OCI-LY3 (cell line): Measurements from ENCODE around the gene RPL27.
"Not testable (repeated sequence)": the region's sequence is repeated elsewhere in the genome, so short reads cannot be mapped to it uniquely, and the experiment has no call there.

Experiments used
- H2AFZ ChIP-seq: fragments of 200-600, 300-600 bp; shearing (Covaris generic); 2 replicates; pipeline ENCODE4 v1.6.0; 2014; ENCODE audit warnings: antibody characterized with exemption, low read depth, low read length
- H3K27ac ChIP-seq: fragments of 200-600, 300-600 bp; sonication (generic); 2 replicates; pipeline ENCODE4 v1.5.1; 2014; ENCODE audit warnings: mild to moderate bottlenecking, low read length, moderate library complexity, mixed read lengths
- H3K27me3 ChIP-seq: fragments of 200-600, 300-600 bp; sonication (generic); 2 replicates; pipeline ENCODE4 v1.6.1; 2014; ENCODE audit warnings: low read depth, low read length, mixed read lengths
- H3K36me3 ChIP-seq: fragments of 200-600, 300-600 bp; sonication (generic); replicated peaks from 2 replicates; pipeline ENCODE3; 2014; ENCODE audit warnings: low read depth, low read length, mixed read lengths
- H3K4me1 ChIP-seq: fragments of 300-600, 200-600 bp; sonication (generic); 2 replicates; pipeline ENCODE4 v1.6.1; 2014; ENCODE audit warnings: low read length, mixed read lengths
- H3K4me2 ChIP-seq: fragments of 200-600, 300-600 bp; sonication (generic); 2 replicates; pipeline ENCODE4 v1.6.1; 2014; ENCODE audit warnings: low read length, mixed read lengths
- H3K4me3 ChIP-seq: fragments of 300-600, 200-600 bp; sonication (generic); 2 replicates; pipeline ENCODE4 v1.5.1; 2014; ENCODE audit warnings: antibody characterized with exemption, mild to moderate bottlenecking, low read length, moderate library complexity
- H3K79me2 ChIP-seq: fragments of 300-600, 200-600 bp; shearing (Covaris generic); 2 replicates; pipeline ENCODE4 v1.6.1; 2014; ENCODE audit warnings: mild to moderate bottlenecking, low read length, mixed read lengths
- H3K9ac ChIP-seq: fragments of 300-600, 200-600 bp; shearing (Covaris generic); 2 replicates; pipeline ENCODE4 v1.6.0; 2014; ENCODE audit warnings: mild to moderate bottlenecking, low read length, moderate library complexity
- H3K9me3 ChIP-seq: fragments of 200-600, 300-600 bp; shearing (Covaris generic); 2 replicates; pipeline ENCODE4 v1.6.1; 2014; ENCODE audit warnings: low read length, mixed read lengths; ENCODE audit not compliant: insufficient read depth
- H4K20me1 ChIP-seq: fragments of 200-600, 300-600 bp; sonication (generic); 2 replicates; pipeline ENCODE4 v1.6.1; 2016; ENCODE audit warnings: low read length, mixed read lengths; ENCODE audit not compliant: insufficient read depth
- CTCF ChIP-seq: fragments of 200-600, 300-600 bp; sonication (generic); IDR thresholded peaks from 2 replicates; pipeline ENCODE4 v1.5.1; 2014; ENCODE audit warnings: antibody characterized with exemption, low read length, low read depth
- EZH2phosphoT487 ChIP-seq: fragments of 200-600 bp; shearing (Covaris generic); IDR thresholded peaks from 2 replicates; pipeline ENCODE4 v1.6.1; 2018; ENCODE audit warnings: antibody characterized with exemption, mixed run types, low read depth

RPL27 gene

DNA sequence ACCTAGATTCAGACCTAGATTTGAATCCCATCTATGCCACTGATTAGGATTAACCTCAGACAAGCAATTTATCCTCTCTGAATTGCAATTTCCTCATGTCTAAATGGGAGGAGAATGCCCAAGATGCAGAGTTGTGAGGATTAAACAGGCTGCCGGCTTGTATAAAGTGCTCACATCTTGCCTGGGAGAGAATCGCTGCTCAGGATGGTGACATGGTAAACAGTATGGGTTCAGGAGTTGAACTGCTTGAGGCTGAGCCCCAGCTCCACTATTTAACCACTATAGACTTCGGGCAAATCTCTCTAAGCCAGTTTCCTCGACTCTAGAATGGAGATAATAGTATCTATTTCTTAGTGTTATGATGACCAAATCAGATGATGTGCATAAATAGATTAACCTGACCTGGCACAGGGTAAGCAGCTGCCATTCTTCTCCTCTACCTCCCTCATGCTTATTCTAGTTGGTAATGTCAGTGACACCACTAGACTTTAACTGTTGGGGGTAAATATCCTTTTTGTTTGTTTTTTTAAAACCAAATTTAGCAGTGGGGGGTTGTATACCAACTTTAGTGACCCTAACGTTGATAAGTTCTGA is 732 bp upstream of the RPL27 start:
- Histone ChIP-seq H3K27me3 (no peaks in the 10 kb centered on the region), H3K27ac (peak overlapping the region; percentile 57), H3K36me3 (peaks cover 46% of the 10 kb centered on the region), H3K9me3 (no peaks in the 10 kb centered on the region), H3K4me3 (peak overlapping the region; percentile 73), H4K20me1 (peaks cover 13% of the 10 kb centered on the region), H2AFZ (no peak overlapping the region), H3K79me2 (peaks cover 26% of the 10 kb centered on the region), H3K9ac (peak overlapping the region; percentile 56), H3K4me1 (peaks cover 20% of the 10 kb centered on the region), H3K4me2 (peak overlapping the region; percentile 76)
- TF ChIP-seq CTCF, result no peak
- no peak for TF ChIP-seq EZH2phosphoT487

- Histone ChIP-seq H3K79me2 (peaks cover 26% of the 10 kb centered on the region), H2AFZ (no peak overlapping the region), H3K9me3 (no peaks in the 10 kb centered on the region), H3K4me2 (peak overlapping the region; percentile 82), H3K27ac (peak overlapping the region; percentile 61), H3K27me3 (no peaks in the 10 kb centered on the region), H3K9ac (peak overlapping the region; percentile 98), H3K4me1 (peaks cover 20% of the 10 kb centered on the region), H3K4me3 (peak overlapping the region; percentile 99), H4K20me1 (peaks cover 13% of the 10 kb centered on the region), H3K36me3 (peaks cover 44% of the 10 kb centered on the region)
- TF ChIP-seq EZH2phosphoT487 (no peak), CTCF (no peak)
These were observed 845 bp downstream of the RPL27 start for GRCh38 chr17:42999003-42999525.

- H3K4me3 ChIP-seq, H2AFZ ChIP-seq, H3K9me3 ChIP-seq, H3K27ac ChIP-seq, H3K9ac ChIP-seq, H3K27me3 ChIP-seq, H3K4me2 ChIP-seq: not testable (repeated sequence)
- H3K36me3 ChIP-seq, result peaks cover 36% of the 10 kb centered on the region
- peaks cover 13% of the 10 kb centered on the region for H4K20me1 ChIP-seq
- H3K79me2 ChIP-seq, result peaks cover 26% of the 10 kb centered on the region
- H3K4me1 ChIP-seq, result peaks cover 20% of the 10 kb centered on the region
These were observed 2.7 kb downstream of the RPL27 start for GRCh38 chr17:43000894-43001293.

DNA sequence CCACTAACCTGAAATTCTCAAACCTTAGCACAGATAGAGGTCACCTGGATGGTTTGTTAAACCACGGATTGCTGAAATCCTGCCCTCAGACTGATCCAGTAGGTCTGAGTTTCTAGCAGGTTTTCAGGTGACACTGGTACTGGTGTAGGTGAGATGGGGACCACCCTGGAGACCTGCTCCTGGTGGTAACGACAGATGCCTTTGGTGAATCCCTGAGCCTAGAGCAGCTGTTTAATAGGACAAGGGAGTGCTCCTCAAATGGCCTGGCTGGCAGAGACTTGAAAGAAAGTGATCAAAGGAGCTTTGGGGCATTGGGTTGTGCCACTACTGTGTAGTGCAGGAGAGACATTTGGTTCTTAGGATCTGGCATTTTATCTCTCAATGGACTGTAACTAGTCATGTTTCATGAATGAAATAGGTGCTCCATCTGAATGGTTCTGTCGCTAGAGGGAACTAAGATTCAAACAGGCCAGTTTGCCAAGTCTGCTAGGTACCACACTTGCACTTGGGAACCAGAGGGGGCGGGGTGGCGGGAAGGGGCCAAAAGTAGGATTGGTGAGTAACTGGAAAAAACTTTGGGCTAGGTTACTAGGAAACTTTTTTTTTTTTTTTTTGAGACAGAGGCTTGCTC is 5.4 kb downstream of the RPL27 start:
- Histone ChIP-seq H3K36me3 (peaks cover 35% of the 10 kb centered on the region), H3K4me1 (peaks cover 19% of the 10 kb centered on the region), H3K4me3 (no peak overlapping the region), H3K9me3 (no peaks in the 10 kb centered on the region), H3K27me3 (no peaks in the 10 kb centered on the region), H3K27ac (no peak overlapping the region), H2AFZ (no peak overlapping the region), H3K4me2 (no peak overlapping the region), H3K9ac (no peak overlapping the region), H4K20me1 (peaks cover 12% of the 10 kb centered on the region), H3K79me2 (peaks cover 21% of the 10 kb centered on the region)
- no peak for TF ChIP-seq EZH2phosphoT487
- no peak for TF ChIP-seq CTCF
